GM21526 (cell line): ENCODE measurements around the gene INTS11.

Experiments used
- ATAC-seq: cut with Tn5 transposase; IDR thresholded peaks from one replicate; pipeline ENCODE4 v1.9.1; 2021; ENCODE audit warnings: moderate library complexity; ENCODE audit not compliant: unreplicated experiment, low FRiP score

Gene INTS11

DNA sequence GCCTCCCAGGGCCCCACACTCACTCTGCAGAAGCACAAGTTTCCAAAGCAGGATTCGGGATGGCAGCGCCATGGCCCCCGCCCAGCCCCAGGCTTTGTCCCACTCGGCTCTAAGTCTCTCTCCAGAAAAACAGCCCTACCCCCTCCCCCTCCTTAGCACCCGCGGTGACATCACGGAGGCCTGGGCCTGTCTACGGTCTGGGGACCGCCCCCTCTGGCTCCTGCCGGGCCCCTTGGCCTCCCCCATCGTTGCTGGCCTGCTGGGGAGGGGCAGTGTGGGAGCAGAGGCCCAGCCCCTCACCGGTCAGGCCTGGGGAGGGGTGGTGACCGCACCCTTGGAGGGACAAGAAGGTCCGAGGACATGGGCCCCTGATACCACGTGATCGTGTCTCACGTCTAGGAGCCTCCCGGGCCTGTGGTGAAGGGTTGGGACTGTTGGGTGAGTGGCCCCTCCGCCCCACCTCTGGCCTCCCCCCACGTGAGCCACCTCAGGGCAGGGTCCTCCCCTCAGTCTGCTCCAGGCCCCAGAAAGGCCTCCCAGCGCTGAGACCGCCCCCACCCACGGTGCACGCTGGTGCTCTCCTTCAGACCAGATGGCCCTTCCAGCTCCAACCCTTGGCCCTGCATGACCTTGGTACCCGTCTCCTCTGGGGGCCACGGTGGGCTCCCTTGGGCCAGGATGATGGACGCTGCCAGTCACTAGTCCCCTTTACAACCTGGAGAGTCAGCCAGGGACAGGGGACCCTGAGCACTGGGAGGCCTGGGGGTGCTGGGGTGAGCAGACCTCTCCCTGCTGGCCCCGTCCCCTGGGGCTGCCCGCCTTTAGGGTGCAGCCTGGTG, 34.2 kb upstream of the INTS11 start, which contains the start of gene MXRA8:
Gene MXRA8, minus strand, starts transcription at position 123 of the 839 bp plus-strand sequence. Its CDS starts 51 bp downstream, at position 72.
- ATAC-seq = no peak

DNA sequence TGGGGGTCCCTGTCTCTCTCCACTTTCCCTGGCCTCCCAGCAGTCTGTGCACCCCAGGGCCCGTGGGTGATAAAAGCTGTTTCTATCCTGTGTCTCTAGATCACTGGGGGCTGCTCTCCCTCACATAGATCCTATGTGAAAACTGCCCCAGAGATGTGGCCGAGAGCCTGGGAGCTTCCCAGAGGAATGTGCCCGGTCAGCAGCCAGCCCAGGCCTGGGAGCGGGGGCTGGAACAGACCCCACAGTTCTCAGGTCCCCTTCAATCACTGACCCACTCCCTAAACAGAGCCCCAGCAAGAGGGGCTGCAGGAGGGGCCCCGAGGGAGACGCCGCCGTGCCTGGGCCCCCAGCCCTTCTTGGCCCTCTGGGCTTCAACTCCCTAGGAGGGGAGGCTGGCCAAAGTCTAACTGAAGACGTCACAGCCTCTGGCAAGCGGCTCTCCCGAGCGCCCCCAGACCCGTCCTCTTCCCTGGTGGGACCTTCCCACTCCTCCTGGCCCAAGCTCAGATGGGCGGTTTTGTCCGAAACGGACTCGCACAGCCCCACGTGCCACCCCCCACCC, 33.5 kb upstream of the INTS11 start:
- no peak for ATAC-seq

GRCh38 chr1:1356796-1357401, 32.4 kb upstream of the INTS11 start:
- no peak for ATAC-seq

DNA sequence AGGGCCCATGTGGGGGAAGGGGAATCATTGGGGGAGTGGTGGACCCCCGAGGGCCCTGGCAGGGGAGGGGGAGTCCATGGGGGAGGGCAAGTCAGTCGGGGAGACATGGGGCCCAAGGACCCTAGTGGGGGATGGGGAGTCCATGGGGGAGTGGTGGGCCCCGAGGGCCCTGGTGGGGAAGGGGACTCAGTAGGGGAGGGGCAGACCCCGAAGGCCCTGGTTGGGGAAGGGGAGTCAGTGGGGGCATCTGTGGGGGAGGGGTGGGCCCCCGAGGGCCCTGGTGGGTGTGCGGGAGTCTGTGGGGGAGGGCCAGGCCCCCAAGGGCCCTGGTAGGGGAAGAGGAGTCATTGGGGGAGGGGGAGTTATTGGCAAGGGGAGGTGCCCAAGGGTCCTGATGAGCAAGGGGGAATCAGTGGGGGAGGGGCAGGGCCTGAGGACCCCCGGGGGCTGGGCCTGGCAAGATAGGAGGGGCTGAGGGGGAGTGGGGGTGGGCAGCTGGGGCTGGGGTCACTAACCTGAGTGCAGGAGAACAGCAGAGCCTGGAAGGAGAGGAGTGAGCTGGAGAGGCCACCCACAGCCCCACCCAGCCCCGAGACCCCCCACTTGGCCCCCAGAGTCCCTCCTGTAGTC, 31.8 kb upstream of the INTS11 start:
- no peak for ATAC-seq

DNA sequence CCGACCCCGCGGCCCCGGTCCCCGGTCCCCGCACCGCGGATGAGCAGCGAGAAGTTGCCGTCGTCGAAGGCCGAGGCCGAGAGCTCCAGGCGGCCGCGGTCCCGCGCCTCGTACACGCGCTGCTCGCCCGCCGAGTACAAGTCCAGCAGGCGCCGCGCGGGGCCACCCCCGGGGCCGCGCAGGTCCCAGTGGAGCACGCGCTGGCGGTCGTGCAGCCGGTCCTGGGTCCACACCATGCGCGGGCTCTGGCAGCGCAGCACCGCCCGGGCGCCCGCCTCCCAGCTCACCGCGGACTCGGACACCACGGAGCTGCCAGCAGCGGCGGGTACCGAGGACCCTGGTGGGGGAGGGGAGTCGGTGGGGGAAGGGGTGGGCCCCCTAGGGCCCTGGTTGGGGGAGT, 31.0 kb upstream of the INTS11 start:
- no peak for ATAC-seq

GRCh38 chr1:1354271-1355247, 30.1 kb upstream of the INTS11 start:
- no peak for ATAC-seq

DNA sequence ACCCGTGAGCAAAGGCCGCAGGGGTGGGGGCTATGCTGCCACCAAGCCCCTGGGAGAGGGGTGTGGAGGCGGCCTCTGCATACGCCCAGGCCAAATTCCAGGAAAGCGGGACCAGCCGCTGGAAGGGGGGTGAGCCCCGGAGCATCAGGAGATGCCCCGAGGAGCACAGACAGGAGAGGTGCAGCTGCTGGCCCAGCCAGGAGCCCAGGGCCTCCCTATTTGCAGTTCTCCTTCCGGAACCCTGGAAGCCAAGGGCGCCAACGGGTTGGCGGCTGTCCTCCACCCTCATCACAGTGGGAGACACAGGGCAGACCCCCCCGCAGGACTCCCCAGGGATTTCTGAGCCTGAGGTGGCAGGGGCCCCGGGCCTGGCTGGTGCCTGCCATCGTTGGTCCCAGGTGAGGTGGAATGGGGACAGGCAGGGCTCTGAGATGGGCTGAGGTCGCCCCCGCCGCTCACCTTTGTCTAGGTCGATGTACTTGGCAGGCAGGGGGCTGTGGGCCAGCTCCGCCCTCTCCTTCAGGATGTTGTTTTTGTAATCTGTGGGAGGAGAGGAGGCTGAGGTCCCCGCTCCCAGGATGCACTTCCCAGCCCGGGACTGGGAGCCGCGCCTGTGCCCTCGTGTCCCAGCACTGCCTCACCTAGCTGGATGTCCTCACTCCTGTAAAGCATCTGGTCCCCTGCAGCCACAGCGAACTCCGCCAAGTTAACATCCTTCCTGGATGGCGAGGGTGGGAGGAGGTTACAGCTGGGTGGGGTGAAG, 29.1 kb upstream of the INTS11 start:
- ATAC-seq = no peak

- ATAC-seq = no peak
These were observed 28.4 kb upstream of the INTS11 start for GRCh38 chr1:1352786-1353388.

GRCh38 chr1:1351511-1352427, 27.3 kb upstream of the INTS11 start:
- no peak for ATAC-seq

DNA sequence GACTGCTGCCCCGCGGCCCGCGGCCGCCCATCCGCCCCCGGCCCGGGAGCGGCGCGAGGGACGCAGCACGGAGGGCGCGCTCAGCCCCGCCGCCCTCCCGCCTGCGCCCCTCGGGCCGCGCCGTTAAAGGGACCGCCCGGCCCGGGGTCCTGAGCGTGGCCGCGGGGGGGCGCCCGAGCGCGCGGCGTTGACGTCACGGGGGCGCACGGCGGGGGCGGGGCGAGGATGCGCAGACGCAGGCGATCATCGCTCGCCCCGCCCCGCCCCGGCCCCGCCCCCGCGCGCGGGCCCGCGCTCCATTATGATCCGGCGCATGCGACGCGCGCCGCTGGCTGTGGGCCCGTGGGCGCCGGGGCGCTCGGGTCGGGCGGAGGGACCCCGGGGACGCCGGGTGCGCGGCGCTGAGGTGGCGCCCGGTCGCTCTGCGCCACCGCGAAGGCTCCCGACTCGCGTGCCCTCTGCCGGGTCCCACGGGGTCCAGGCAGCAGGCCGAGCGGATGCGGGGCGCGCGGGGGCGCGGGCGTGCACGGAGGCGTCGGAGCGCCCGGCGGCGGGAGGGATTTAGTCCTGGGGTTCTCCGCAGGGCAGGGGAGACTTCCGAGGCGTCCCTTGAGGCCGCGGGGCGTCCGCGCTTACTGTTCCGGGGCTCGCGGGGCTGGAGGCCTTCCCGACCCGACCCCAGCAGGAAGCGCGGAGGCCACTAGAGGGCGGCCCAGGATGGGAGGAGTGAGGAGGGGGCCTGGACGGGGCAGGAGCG, 25.0 kb upstream of the INTS11 start, which contains the start of gene DVL1:
Gene DVL1, minus strand, starts transcription at position 163 of the 757 bp plus-strand sequence. CDS start 353 bp downstream, outside the sequence.
- peak; percentile 37 for ATAC-seq

DNA sequence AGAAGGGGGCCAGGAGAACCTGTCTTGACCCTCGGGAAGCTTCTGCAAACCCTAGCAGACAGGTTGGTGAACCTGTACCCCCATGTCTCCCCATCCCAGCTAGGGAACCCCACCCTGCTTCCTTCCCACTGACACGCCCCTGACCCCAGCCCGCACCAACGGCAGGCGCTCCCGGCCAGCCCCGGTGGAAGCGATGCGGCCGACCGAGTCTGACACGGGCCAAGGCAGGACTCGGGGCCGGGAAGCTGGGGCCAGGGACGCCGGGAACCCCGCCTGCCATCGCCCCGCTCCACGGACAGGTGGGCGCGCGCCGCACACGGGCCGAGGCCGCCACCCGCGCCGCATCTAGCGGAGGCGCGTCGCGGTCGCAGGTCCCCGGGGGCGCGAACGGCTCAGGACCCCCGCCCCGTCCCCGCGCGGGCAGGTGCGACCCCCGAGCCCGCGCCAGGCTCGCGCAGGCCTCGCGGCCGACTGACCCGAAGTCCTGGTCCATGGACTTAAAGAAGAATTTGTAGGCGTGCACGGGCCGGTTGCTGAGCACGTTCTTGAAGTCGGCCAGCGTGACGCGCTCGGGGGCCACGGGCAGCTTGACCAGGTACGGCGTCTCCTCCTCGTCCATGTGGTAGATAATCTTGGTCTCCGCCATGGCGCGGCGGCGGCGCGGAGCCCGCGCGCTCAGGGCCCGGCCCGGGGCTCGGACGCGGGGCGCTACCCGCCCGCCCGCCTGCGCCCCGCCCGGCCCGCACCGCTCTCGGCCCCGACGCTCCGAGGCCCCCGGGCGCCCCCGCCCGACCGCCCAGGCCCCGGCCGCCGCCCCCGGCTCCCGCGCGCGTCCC, 24.2 kb upstream of the INTS11 start:
- peak; percentile 23 for ATAC-seq

DNA sequence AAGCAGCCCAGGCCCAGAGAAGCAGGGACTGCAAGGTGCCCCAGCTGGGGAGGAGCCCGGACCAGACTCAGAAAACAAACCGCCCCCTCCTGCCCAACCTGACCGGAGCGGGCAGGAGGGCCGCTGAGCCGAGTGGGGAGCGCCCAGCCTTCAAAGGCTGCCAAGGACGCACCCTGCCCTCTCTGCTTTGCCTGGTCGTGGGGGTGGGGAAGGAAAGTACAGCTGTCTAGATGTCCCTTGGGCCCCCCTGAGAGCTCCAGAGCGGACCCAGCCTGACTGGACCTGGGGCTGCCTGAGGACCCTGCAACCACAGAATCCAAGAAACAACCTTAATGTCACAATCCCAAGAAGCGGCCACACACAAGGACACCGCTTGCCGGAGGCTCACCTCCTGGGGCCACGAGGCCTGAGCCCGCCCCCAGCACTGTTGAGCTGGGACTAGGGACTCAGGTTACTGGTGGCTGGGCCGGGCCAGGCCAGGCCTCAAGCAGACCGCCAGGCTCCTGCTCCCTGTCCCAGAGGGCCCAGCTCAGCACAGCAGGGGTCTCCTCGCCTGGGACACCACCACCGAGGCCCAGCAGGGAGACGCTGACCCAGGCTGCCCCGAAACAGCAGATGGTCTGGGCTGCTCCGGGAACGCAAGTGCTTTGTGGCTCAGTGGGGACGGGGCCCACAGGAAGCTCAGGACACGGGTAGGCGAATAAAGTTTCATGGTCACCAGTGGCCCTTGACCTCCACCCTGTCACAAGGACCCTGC, 23.4 kb upstream of the INTS11 start:
- ATAC-seq = no peak

GRCh38 chr1:1347026-1347595, 22.7 kb upstream of the INTS11 start:
- no peak for ATAC-seq

- ATAC-seq = no peak
These were observed 22.0 kb upstream of the INTS11 start for GRCh38 chr1:1346501-1346890.

DNA sequence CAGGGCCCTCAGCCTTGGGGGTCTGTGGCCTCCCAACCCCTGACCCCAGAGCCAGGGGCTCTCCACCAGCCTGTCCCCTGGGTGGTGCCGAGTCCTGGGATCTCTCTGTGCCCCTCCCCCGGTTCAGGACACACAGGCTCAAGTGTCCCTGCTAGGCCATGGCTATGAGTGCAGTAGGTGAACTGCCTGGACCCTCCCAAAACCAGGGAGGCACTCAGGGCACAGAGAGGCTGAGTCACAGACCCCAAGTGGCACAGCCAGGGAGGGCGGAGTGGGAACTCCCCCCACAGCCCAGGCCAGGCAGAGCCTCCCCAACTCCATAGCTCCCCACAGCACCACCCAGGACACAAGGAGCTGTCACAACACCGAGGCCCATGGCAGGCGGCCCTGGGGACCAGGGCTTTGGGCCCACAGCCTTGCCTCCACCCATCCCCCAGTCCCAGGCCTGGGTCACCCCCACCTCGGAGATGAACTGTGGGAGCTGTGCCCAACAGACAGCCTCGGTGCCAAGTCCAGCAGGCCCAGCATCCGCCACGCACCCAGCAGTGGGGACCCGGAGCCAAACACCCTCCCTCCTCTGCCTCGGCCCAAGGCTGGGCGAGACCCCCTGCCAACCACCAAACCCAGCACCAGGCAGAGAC, 21.5 kb upstream of the INTS11 start:
- ATAC-seq = no peak
